IMR-90 (cell line): Measurements from ENCODE around the gene RDH12. TPM values are rescaled to one million over a fixed set of nuclear protein-coding genes. Genes with fewer than 3 reads are reported as not detected.

ENCODE experiments used
- ATAC-seq: fragments of 200-7000 bp; cut with Tn5 transposase; 2 replicates; pipeline ENCODE4 v1.9.1; 2020; ENCODE audit warnings: low read depth, mild to moderate bottlenecking, moderate library complexity
- BruUV-seq: library from RNA; stranded (reverse); fragments of 400-500 nt; replicated peaks from 2 replicates; lab custom pipeline; 2021; lab: Mats Ljungman, UMichigan
- CTCF ChIA-PET: fragments of 300-600 bp; formaldehyde crosslinking; extraction: SDS; loops from one replicate; lab custom pipeline; 2021; ENCODE audit warnings: antibody characterized with exemption; lab: Yijun Ruan, JAX
- POLR2A ChIA-PET: fragments of 300-600 bp; sonication (Branson Sonifier 250); formaldehyde crosslinking; loops from one replicate; lab custom pipeline; 2022; ENCODE audit warnings: antibody characterized with exemption; ENCODE audit not compliant: unreplicated experiment; lab: Charles Lee
- DNase-seq: peaks from one replicate; pipeline ENCODE4 v3.0.0; 2013
- H2AFZ ChIP-seq: replicated peaks from 2 replicates; pipeline ENCODE3; 2013; ENCODE audit warnings: low read length, mild to moderate bottlenecking; ENCODE audit not compliant: poor library complexity
- H2AK5ac ChIP-seq: 2 replicates; pipeline ENCODE4 v1.6.1; 2013; ENCODE audit warnings: low read depth, low read length, inconsistent platforms
- H2AK9ac ChIP-seq: replicated peaks from 2 replicates; pipeline ENCODE3; 2013; ENCODE audit warnings: mild to moderate bottlenecking, low read depth, low read length, moderate library complexity; ENCODE audit not compliant: poor library complexity
- H2BK120ac ChIP-seq: 2 replicates; pipeline ENCODE4 v1.6.1; 2013; ENCODE audit warnings: low read depth, low read length, inconsistent platforms
- H2BK15ac ChIP-seq: 3 replicates; pipeline ENCODE4 v1.6.1; 2013; ENCODE audit warnings: low read depth, low read length, inconsistent platforms
- H2BK20ac ChIP-seq: 2 replicates; pipeline ENCODE4 v1.6.1; 2013; ENCODE audit warnings: low read depth, mild to moderate bottlenecking, inconsistent platforms, low read length, moderate library complexity
- H2BK5ac ChIP-seq: 2 replicates; pipeline ENCODE4 v1.6.1; 2013; ENCODE audit warnings: mild to moderate bottlenecking, low read depth, low read length, inconsistent platforms; ENCODE audit not compliant: poor library complexity, severe bottlenecking
- H3K14ac ChIP-seq: replicated peaks from 2 replicates; pipeline ENCODE4 v1.6.1; 2013; ENCODE audit warnings: low read depth, low read length, inconsistent platforms
- H3K18ac ChIP-seq: 2 replicates; pipeline ENCODE4 v1.6.1; 2013; ENCODE audit warnings: low read depth, low read length, control low read depth
- H3K23ac ChIP-seq: 2 replicates; pipeline ENCODE4 v1.6.1; 2013; ENCODE audit warnings: low read depth, low read length, inconsistent platforms
- H3K27ac ChIP-seq: 2 replicates; pipeline ENCODE4 v1.5.1; 2013; ENCODE audit warnings: mild to moderate bottlenecking, control low read depth, low read length; ENCODE audit not compliant: insufficient read depth
- H3K27me3 ChIP-seq: 2 replicates; pipeline ENCODE4 v1.6.1; 2013; ENCODE audit warnings: low read length; ENCODE audit not compliant: control insufficient read depth, insufficient read depth
- H3K36me3 ChIP-seq: 2 replicates; pipeline ENCODE4 v1.6.1; 2013; ENCODE audit warnings: low read length, mixed read lengths; ENCODE audit not compliant: control insufficient read depth, insufficient read depth
- H3K4ac ChIP-seq: 2 replicates; pipeline ENCODE4 v1.6.1; 2013; ENCODE audit warnings: low read depth, low read length, inconsistent platforms
- H3K4me1 ChIP-seq: 2 replicates; pipeline ENCODE4 v1.6.1; 2013; ENCODE audit warnings: low read length, mixed read lengths; ENCODE audit not compliant: control insufficient read depth, insufficient read depth
- H3K4me2 ChIP-seq: 2 replicates; pipeline ENCODE4 v1.6.1; 2013; ENCODE audit warnings: low read depth, mild to moderate bottlenecking, control low read depth, low read length, moderate library complexity
- H3K4me3 ChIP-seq: 2 replicates; pipeline ENCODE4 v1.5.1; 2013; ENCODE audit warnings: low read depth, mild to moderate bottlenecking, control low read depth, low read length, moderate library complexity; ENCODE audit not compliant: insufficient read depth
- H3K56ac ChIP-seq: 2 replicates; pipeline ENCODE4 v1.6.1; 2013; ENCODE audit warnings: low read length, inconsistent platforms; ENCODE audit not compliant: insufficient read depth; ENCODE audit errors: extremely low read depth
- H3K79me1 ChIP-seq, 2 experiments: 2 replicates each; pipeline ENCODE4 v1.6.1; 2013; ENCODE audit warnings: low read length in 2 of 2, inconsistent platforms in 1 of 2, low read depth in 1 of 2
- H3K9ac ChIP-seq: 2 replicates; pipeline ENCODE4 v1.6.1; 2013; ENCODE audit warnings: low read depth, low read length, control low read depth
- H3K9me1 ChIP-seq: 2 replicates; pipeline ENCODE4 v1.6.1; 2013; ENCODE audit warnings: low read length, inconsistent platforms; ENCODE audit not compliant: insufficient read depth
- H3K9me3 ChIP-seq: 2 replicates; pipeline ENCODE4 v1.6.1; 2013; ENCODE audit warnings: low read length; ENCODE audit not compliant: control insufficient read depth, insufficient read depth
- H4K20me1 ChIP-seq: 2 replicates; pipeline ENCODE4 v1.6.1; 2013; ENCODE audit warnings: low read length, inconsistent platforms; ENCODE audit not compliant: insufficient read depth
- H4K5ac ChIP-seq: 2 replicates; pipeline ENCODE4 v1.6.1; 2013; ENCODE audit warnings: mild to moderate bottlenecking, low read depth, low read length, control low read depth
- H4K8ac ChIP-seq, 2 experiments: 2 replicates each; pipeline ENCODE4 v1.6.1; 2013; ENCODE audit warnings: low read depth in 2 of 2, low read length in 2 of 2, control low read depth in 1 of 2, inconsistent platforms in 1 of 2
- H4K91ac ChIP-seq: 2 replicates; pipeline ENCODE4 v1.6.1; 2013; ENCODE audit warnings: low read depth, low read length, inconsistent platforms; ENCODE audit not compliant: insufficient read depth
- BHLHE40 ChIP-seq: fragments of 150-350 bp; IDR thresholded peaks from 2 replicates; pipeline ENCODE4 v1.6.1; 2016; ENCODE audit warnings: mild to moderate bottlenecking, low read depth, low read length
- CHD1 ChIP-seq: IDR thresholded peaks from 2 replicates; pipeline ENCODE4 v1.6.1; 2012; ENCODE audit warnings: low read depth, low read length, improper control_type of control experiment
- MAFK ChIP-seq: IDR thresholded peaks from 2 replicates; pipeline ENCODE4 v1.6.1; 2012; ENCODE audit warnings: low read depth, low read length, improper control_type of control experiment
- MAZ ChIP-seq: IDR thresholded peaks from 2 replicates; pipeline ENCODE4 v1.6.1; 2012; ENCODE audit warnings: low read depth, mild to moderate bottlenecking, low read length, improper control_type of control experiment, moderate library complexity, borderline replicate concordance
- RAD21 ChIP-seq: IDR thresholded peaks from 2 replicates; pipeline ENCODE4 v1.6.1; 2012; ENCODE audit warnings: low read length, improper control_type of control experiment
- RFX5 ChIP-seq: IDR thresholded peaks from 2 replicates; pipeline ENCODE4 v1.8.0; 2012; ENCODE audit warnings: low read depth, mild to moderate bottlenecking, low read length, moderate library complexity
- WGBS, 2 experiments: methylation state at CpG; one replicate each; pipeline versions ENCODE4 v1.1.5 to v1.1.7; 2013; ENCODE audit warnings: missing lambda C conversion rate in 2 of 2; ENCODE audit not compliant: insufficient read length in 1 of 2; ENCODE audit errors: extremely low coverage in 2 of 2; 5-methylcytosine and 5-hydroxymethylcytosine counted together
- dilution Hi-C: fragments of 300-500 bp; cut with HindIII; formaldehyde crosslinking; loops from one replicate; pipeline ENCODE4 v1.14.3; 2018; ENCODE audit warnings: low sequenced_read_pairs; ENCODE audit not compliant: unreplicated experiment
- in situ Hi-C: fragments of 300-500 bp; cut with MboI; formaldehyde crosslinking; loops from 3 replicates; pipeline ENCODE4 v1.14.3; 2019; ENCODE audit warnings: low sequenced_read_pairs, inconsistent platforms, mixed read lengths
- intact Hi-C: fragments of 100-400 bp; cut with micrococcal nuclease; formaldehyde crosslinking; loops from 2 replicates; pipeline ENCODE4 v1.10.0; 2022
- polyA plus RNA-seq, 3 experiments: library from polyadenylated mRNA; depleted of rRNA; stranded (reverse); fragments of >200 nt; gene quantifications; 2 replicates each; pipeline ENCODE4 v1.2.3, GENCODE V29; 2012; ENCODE audit warnings: low replicate concordance in 1 of 3
- total RNA-seq: library from RNA; depleted of rRNA; stranded (reverse); fragments of >200 nt; gene quantifications from 2 replicates; pipeline ENCODE4 v1.2.3, GENCODE V29; 2012
- TF ChIP-seq, protein P1 (sequence below): fragments of 150-350 bp; IDR thresholded peaks from 2 replicates; pipeline ENCODE4 v1.6.1; 2016; ENCODE audit warnings: low read depth, mild to moderate bottlenecking, low read length, moderate library complexity, borderline replicate concordance
- TF ChIP-seq, protein P2 (sequence below): fragments of 150-350 bp; IDR thresholded peaks from 2 replicates; pipeline ENCODE4 v1.6.1; 2017; ENCODE audit warnings: mild to moderate bottlenecking, antibody characterized with exemption, low read length, low read depth

The RDH12 gene
- total and polyA plus RNA-seq, 2 of the 4 experiments (the other 2 are of a cell fraction) = not detected

DNA sequence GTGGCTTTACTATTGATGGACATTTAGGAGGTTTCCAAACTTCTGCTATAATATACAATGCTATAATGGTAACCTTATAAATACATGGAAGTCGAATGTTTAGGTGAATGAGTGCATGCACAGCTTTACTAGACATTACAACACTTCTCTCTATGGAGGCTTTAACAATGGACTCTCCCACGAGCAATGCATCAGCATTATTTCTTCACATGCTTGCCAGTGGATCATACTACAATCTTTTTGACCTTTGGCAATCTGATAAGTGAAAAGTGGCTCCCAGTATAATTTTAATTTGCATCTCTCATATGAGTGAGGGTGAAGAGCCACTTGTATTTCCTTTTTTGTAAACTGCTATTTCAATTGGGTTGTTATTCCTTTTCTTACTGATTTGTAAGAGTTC lies 18.2 kb downstream of the RDH12 start:
- Histone ChIP-seq H3K56ac (no peak overlapping the region), H3K4me1 (no peaks in the 10 kb centered on the region), H3K18ac (no peak overlapping the region), H3K14ac (no peak overlapping the region), H2AK9ac (no peak overlapping the region), H4K91ac (no peak overlapping the region), H3K9ac (no peak overlapping the region), H2AFZ (no peak overlapping the region), H2AK5ac (no peak overlapping the region), H2BK5ac (no peak overlapping the region), H3K23ac (no peak overlapping the region), H3K4me3 (no peak overlapping the region), H3K27ac (no peak overlapping the region), H2BK15ac (no peak overlapping the region), H4K5ac (no peak overlapping the region), H4K8ac (no peak overlapping the region), H3K9me1 (no peaks in the 10 kb centered on the region), H3K36me3 (no peaks in the 10 kb centered on the region), H3K79me1 (no peaks in the 10 kb centered on the region), H2BK120ac (no peak overlapping the region), H3K4ac (no peak overlapping the region), H3K27me3 (peaks cover 29% of the 10 kb centered on the region), H3K9me3 (no peaks in the 10 kb centered on the region), H4K20me1 (no peaks in the 10 kb centered on the region), H2BK20ac (no peak overlapping the region), H3K4me2 (no peak overlapping the region)
- no CpG with 5 or more reads among the region's 2 CpGs for WGBS, 2 experiments
- POLR2A ChIA-PET = no interaction called here
- no TSS peak for BruUV-seq
- in situ Hi-C loops (loop anchor here (25.0 kb wide), 1 partner anchor 283 kb away; no protein-coding TSS in a partner anchor), intact Hi-C loops (no loop called here), dilution Hi-C loops (no loop called here)
- CTCF ChIA-PET = no interaction called here
- no peak for DNase-seq
- TF ChIP-seq RAD21 (no peak), BHLHE40 (no peak), RFX5 (no peak), CHD1 (no peak), MAFK (no peak), MAZ (no peak)
- TF ChIP-seq, protein P1, sequence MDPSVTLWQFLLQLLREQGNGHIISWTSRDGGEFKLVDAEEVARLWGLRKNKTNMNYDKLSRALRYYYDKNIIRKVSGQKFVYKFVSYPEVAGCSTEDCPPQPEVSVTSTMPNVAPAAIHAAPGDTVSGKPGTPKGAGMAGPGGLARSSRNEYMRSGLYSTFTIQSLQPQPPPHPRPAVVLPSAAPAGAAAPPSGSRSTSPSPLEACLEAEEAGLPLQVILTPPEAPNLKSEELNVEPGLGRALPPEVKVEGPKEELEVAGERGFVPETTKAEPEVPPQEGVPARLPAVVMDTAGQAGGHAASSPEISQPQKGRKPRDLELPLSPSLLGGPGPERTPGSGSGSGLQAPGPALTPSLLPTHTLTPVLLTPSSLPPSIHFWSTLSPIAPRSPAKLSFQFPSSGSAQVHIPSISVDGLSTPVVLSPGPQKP = no peak
- TF ChIP-seq, protein P2, sequence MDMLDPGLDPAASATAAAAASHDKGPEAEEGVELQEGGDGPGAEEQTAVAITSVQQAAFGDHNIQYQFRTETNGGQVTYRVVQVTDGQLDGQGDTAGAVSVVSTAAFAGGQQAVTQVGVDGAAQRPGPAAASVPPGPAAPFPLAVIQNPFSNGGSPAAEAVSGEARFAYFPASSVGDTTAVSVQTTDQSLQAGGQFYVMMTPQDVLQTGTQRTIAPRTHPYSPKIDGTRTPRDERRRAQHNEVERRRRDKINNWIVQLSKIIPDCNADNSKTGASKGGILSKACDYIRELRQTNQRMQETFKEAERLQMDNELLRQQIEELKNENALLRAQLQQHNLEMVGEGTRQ = no peak
- no peak for ATAC-seq
